ENCODE measurements around the gene KLHDC8A. TPM values are rescaled to one million over a fixed set of nuclear protein-coding genes. Genes with fewer than 3 reads are reported as not detected.
"Not testable (repeated sequence)": the region's sequence is repeated elsewhere in the genome, so short reads cannot be mapped to it uniquely, and the experiment has no call there.

KLHDC8A gene
- total RNA-seq, 2 experiments from 2014 or later: not detected

GRCh38 chr1:205377355-205377754 is 20.6 kb upstream of the KLHDC8A start:
- Mint-ChIP-seq H3K9me3 (no peaks in the 10 kb centered on the region), H3K27me3 (peaks cover 55% of the 10 kb centered on the region), H3K27ac (no peak overlapping the region), H3K36me3 (no peaks in the 10 kb centered on the region), H3K4me3 (no peak overlapping the region), H3K4me1 (peaks cover 5% of the 10 kb centered on the region)
- POLR2A ChIA-PET: no interaction called here
- DNase-seq (no peak), ATAC-seq (ENCODE audit: low read depth) (no peak)

- DNase-seq: no peak
- peaks cover 59% of the 10 kb centered on the region for H3K27me3 Mint-ChIP-seq
- H3K4me1 Mint-ChIP-seq: peaks cover 5% of the 10 kb centered on the region
- H3K4me3 Mint-ChIP-seq: no peak overlapping the region
- H3K36me3 Mint-ChIP-seq: no peaks in the 10 kb centered on the region
- H3K27ac Mint-ChIP-seq: no peak overlapping the region
- no peak for ATAC-seq (ENCODE audit: low read depth)
- no peaks in the 10 kb centered on the region for H3K9me3 Mint-ChIP-seq
- POLR2A ChIA-PET: no interaction called here
These were observed 20.0 kb upstream of the KLHDC8A start for GRCh38 chr1:205376739-205377138.

- POLR2A ChIA-PET: no interaction called here
- Mint-ChIP-seq H3K36me3 (no peaks in the 10 kb centered on the region), H3K4me3 (no peak overlapping the region), H3K9me3 (no peaks in the 10 kb centered on the region), H3K27me3 (peaks cover 57% of the 10 kb centered on the region), H3K4me1 (peaks cover 5% of the 10 kb centered on the region), H3K27ac (no peak overlapping the region)
- ATAC-seq (ENCODE audit: low read depth): no peak
- DNase-seq: no peak
These were observed 19.3 kb upstream of the KLHDC8A start for GRCh38 chr1:205375835-205376545.

- ATAC-seq (ENCODE audit: low read depth): no peak
- no peak overlapping the region for H3K4me3 Mint-ChIP-seq
- H3K27ac Mint-ChIP-seq: no peak overlapping the region
These were observed 17.7 kb upstream of the KLHDC8A start for GRCh38 chr1:205374210-205375078.

GRCh38 chr1:205373798-205374175 is 17.1 kb upstream of the KLHDC8A start:
- Mint-ChIP-seq H3K9me3 (no peaks in the 10 kb centered on the region), H3K36me3 (no peaks in the 10 kb centered on the region), H3K27ac (no peak overlapping the region), H3K4me1 (peaks cover 5% of the 10 kb centered on the region), H3K27me3 (peaks cover 53% of the 10 kb centered on the region), H3K4me3 (no peak overlapping the region)
- POLR2A ChIA-PET: no interaction called here
- no peak for ATAC-seq (ENCODE audit: low read depth)
- DNase-seq: no peak

More at GRCh38 chr1:205374210-205375078, 17.7 kb upstream of the KLHDC8A start:
- Mint-ChIP-seq H3K9me3 (no peaks in the 10 kb centered on the region), H3K4me1 (peaks cover 5% of the 10 kb centered on the region), H3K36me3 (no peaks in the 10 kb centered on the region), H3K27me3 (peaks cover 59% of the 10 kb centered on the region)
- DNase-seq: no peak
- POLR2A ChIA-PET: no interaction called here

GRCh38 chr1:205373022-205373797 is 16.5 kb upstream of the KLHDC8A start:
- Mint-ChIP-seq H3K27me3 (peaks cover 51% of the 10 kb centered on the region), H3K4me3 (no peak overlapping the region), H3K36me3 (no peaks in the 10 kb centered on the region), H3K9me3 (no peaks in the 10 kb centered on the region), H3K27ac (no peak overlapping the region), H3K4me1 (peaks cover 5% of the 10 kb centered on the region)
- POLR2A ChIA-PET: no interaction called here
- ATAC-seq (ENCODE audit: low read depth) (no peak), DNase-seq (no peak)

- no peaks in the 10 kb centered on the region for H3K36me3 Mint-ChIP-seq
- no peak overlapping the region for H3K4me3 Mint-ChIP-seq
- DNase-seq (no peak), ATAC-seq (ENCODE audit: low read depth) (no peak)
- H3K27ac Mint-ChIP-seq: no peak overlapping the region
- peaks cover 44% of the 10 kb centered on the region for H3K27me3 Mint-ChIP-seq
- H3K4me1 Mint-ChIP-seq: peaks cover 5% of the 10 kb centered on the region
- H3K9me3 Mint-ChIP-seq: no peaks in the 10 kb centered on the region
- POLR2A ChIA-PET: no interaction called here
These were observed 15.3 kb upstream of the KLHDC8A start for GRCh38 chr1:205371871-205372660.

- DNase-seq (no peak), ATAC-seq (ENCODE audit: low read depth) (no peak)
- Mint-ChIP-seq H3K27ac (no peak overlapping the region), H3K9me3 (no peaks in the 10 kb centered on the region), H3K36me3 (no peaks in the 10 kb centered on the region), H3K4me3 (no peak overlapping the region), H3K27me3 (peaks cover 39% of the 10 kb centered on the region), H3K4me1 (peaks cover 5% of the 10 kb centered on the region)
- POLR2A ChIA-PET: no interaction called here
These were observed 14.1 kb upstream of the KLHDC8A start for GRCh38 chr1:205370780-205371179.

- no peak overlapping the region for H3K4me3 Mint-ChIP-seq
- H3K9me3 Mint-ChIP-seq: no peaks in the 10 kb centered on the region
- no peaks in the 10 kb centered on the region for H3K36me3 Mint-ChIP-seq
- H3K4me1 Mint-ChIP-seq: peaks cover 5% of the 10 kb centered on the region
- POLR2A ChIA-PET: no interaction called here
- peaks cover 39% of the 10 kb centered on the region for H3K27me3 Mint-ChIP-seq
- ATAC-seq (ENCODE audit: low read depth) (no peak), DNase-seq (no peak)
- H3K27ac Mint-ChIP-seq: no peak overlapping the region
These were observed 13.0 kb upstream of the KLHDC8A start for GRCh38 chr1:205369701-205370123.

GRCh38 chr1:205368478-205368877 is 11.8 kb upstream of the KLHDC8A start:
- H3K27ac Mint-ChIP-seq: no peak overlapping the region
- no peaks in the 10 kb centered on the region for H3K4me1 Mint-ChIP-seq
- no peaks in the 10 kb centered on the region for H3K9me3 Mint-ChIP-seq
- POLR2A ChIA-PET: no interaction called here
- DNase-seq: no peak
- H3K36me3 Mint-ChIP-seq: no peaks in the 10 kb centered on the region
- peaks cover 32% of the 10 kb centered on the region for H3K27me3 Mint-ChIP-seq
- ATAC-seq (ENCODE audit: low read depth): no peak
- H3K4me3 Mint-ChIP-seq: no peak overlapping the region

- Mint-ChIP-seq H3K27me3 (peaks cover 24% of the 10 kb centered on the region), H3K36me3 (no peaks in the 10 kb centered on the region), H3K9me3 (no peaks in the 10 kb centered on the region), H3K4me3 (no peak overlapping the region), H3K4me1 (no peaks in the 10 kb centered on the region), H3K27ac (no peak overlapping the region)
- ATAC-seq (ENCODE audit: low read depth) (no peak), DNase-seq (no peak)
- POLR2A ChIA-PET: no interaction called here
These were observed 9.3 kb upstream of the KLHDC8A start for GRCh38 chr1:205365945-205366463.

- H3K36me3 Mint-ChIP-seq; POLR2A ChIA-PET; ATAC-seq (ENCODE audit: low read depth); H3K4me1 Mint-ChIP-seq; H3K27ac Mint-ChIP-seq; H3K9me3 Mint-ChIP-seq; DNase-seq; H3K4me3 Mint-ChIP-seq: not testable (repeated sequence)
- peaks cover 22% of the 10 kb centered on the region for H3K27me3 Mint-ChIP-seq
These were observed 8.4 kb upstream of the KLHDC8A start for GRCh38 chr1:205365086-205365485.

- Mint-ChIP-seq H3K27ac (no peak overlapping the region), H3K27me3 (peaks cover 30% of the 10 kb centered on the region), H3K9me3 (no peaks in the 10 kb centered on the region), H3K36me3 (no peaks in the 10 kb centered on the region), H3K4me1 (no peaks in the 10 kb centered on the region), H3K4me3 (no peak overlapping the region)
- POLR2A ChIA-PET: no interaction called here
- ATAC-seq (ENCODE audit: low read depth): no peak
- no peak for DNase-seq
These were observed 4.2 kb upstream of the KLHDC8A start for GRCh38 chr1:205360891-205361290.
